Endometrial microvascular endothelial cells (primary cell): ENCODE data around the gene FCHO2. TPM values are rescaled to one million over a fixed set of nuclear protein-coding genes. Genes with fewer than 3 reads are reported as not detected.

Source experiments
- in situ Hi-C: cut with HindIII; loops from 2 replicates; pipeline ENCODE4 v1.10.0; 2017; ENCODE audit warnings: low sequenced_read_pairs, low pct_unique_long_range_greater_than_20kb; ENCODE audit errors: inconsistent ontology term
- total RNA-seq: library from RNA; depleted of rRNA; stranded (reverse); fragments of >200 nt; gene quantifications from one replicate; pipeline ENCODE4 v1.2.3, GENCODE V29; 2015; ENCODE audit errors: inconsistent ontology term

The FCHO2 gene
- total RNA-seq, 1 donor from 2014 or later, result 12.9 TPM

- in situ Hi-C loops, result no loop called here
Measured at GRCh38 chr5:73121119-73121463, 165.2 kb downstream of the FCHO2 start.

GRCh38 chr5:73122875-73123810, 167.3 kb downstream of the FCHO2 start:
- in situ Hi-C loops, result no loop called here

- in situ Hi-C loops, result no loop called here
Measured at GRCh38 chr5:73125289-73125688, 169.4 kb downstream of the FCHO2 start.

GRCh38 chr5:73126381-73126780, 170.5 kb downstream of the FCHO2 start:
- in situ Hi-C loops, result no loop called here

GRCh38 chr5:73126957-73127356, 171.1 kb downstream of the FCHO2 start:
- in situ Hi-C loops, result no loop called here

GRCh38 chr5:73129143-73129542, 173.3 kb downstream of the FCHO2 start:
- in situ Hi-C loops, result no loop called here

GRCh38 chr5:73130811-73131210, 175.0 kb downstream of the FCHO2 start:
- in situ Hi-C loops, result no loop called here

- in situ Hi-C loops, result no loop called here
Measured at GRCh38 chr5:73131711-73132425, 176.0 kb downstream of the FCHO2 start.

- in situ Hi-C loops, result no loop called here
Measured at GRCh38 chr5:73132759-73133158, 176.9 kb downstream of the FCHO2 start.

- in situ Hi-C loops, result no loop called here
Measured at GRCh38 chr5:73135021-73135420, 179.2 kb downstream of the FCHO2 start.

- in situ Hi-C loops, result no loop called here
Measured at GRCh38 chr5:73135429-73136054, 179.7 kb downstream of the FCHO2 start.

GRCh38 chr5:73136055-73136562, 180.3 kb downstream of the FCHO2 start:
- in situ Hi-C loops, result no loop called here

GRCh38 chr5:73137563-73138530, 182.0 kb downstream of the FCHO2 start:
- in situ Hi-C loops, result no loop called here

GRCh38 chr5:73139485-73139884, 183.6 kb downstream of the FCHO2 start:
- in situ Hi-C loops, result no loop called here

Other genes starting within 250 kb of the FCHO2 start
- 357 TPM for gene TNPO1, start 139.4 kb upstream of the FCHO2 start, total RNA-seq
- gene TMEM171, start 164.5 kb downstream of the FCHO2 start, total RNA-seq, result 11.8 TPM
- gene TMEM174, start 217.2 kb downstream of the FCHO2 start, total RNA-seq, result not detected